Hepatocyte (in vitro differentiated cells): ENCODE data around the gene TBK1.

Experiments
- CTCF ChIP-seq: fragments of 200-600 bp; sonication (generic); IDR thresholded peaks from 2 replicates; pipeline ENCODE4 v1.5.1; 2016; ENCODE audit warnings: antibody characterized with exemption, mild to moderate bottlenecking; ENCODE audit not compliant: poor library complexity
- EZH2 ChIP-seq: fragments of 200-600 bp; sonication (generic); IDR thresholded peaks from 2 replicates; pipeline ENCODE4 v1.6.1; 2016; ENCODE audit warnings: antibody characterized with exemption, mild to moderate bottlenecking, borderline replicate concordance
- EZH2phosphoT487 ChIP-seq: fragments of 200-600 bp; sonication (generic); IDR thresholded peaks from one replicate; pipeline ENCODE4 v1.6.1; 2018; ENCODE audit warnings: antibody characterized with exemption, mild to moderate bottlenecking, low read depth, moderate library complexity; ENCODE audit not compliant: unreplicated experiment, severe bottlenecking

- TF ChIP-seq CTCF, result no peak
- TF ChIP-seq EZH2, result no peak
- TF ChIP-seq EZH2phosphoT487, result no peak
These were observed 3.6 kb downstream of the TBK1 start for GRCh38 chr12:64455506-64455905.
